ENCODE measurements around the gene KTN1.

DNA sequence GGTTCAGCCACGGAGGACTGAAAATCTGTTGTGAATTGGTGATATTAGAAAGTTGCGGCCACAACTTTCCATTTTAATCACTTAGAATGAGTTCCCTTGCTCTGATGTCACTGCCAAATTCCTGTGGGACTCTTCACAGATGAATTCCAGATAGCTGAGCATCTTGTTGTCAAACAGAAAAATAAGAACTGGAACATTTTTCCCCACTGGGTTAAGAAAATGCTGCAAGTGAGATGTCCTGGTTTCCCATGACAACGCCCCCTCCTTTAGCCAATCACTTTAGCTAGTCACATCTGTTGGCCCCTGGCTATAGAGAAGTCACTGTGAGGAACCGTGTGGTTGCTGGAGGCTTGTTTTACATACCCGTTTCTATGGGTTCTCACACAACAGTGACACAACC is 135.9 kb downstream of the KTN1 start:
- TF ChIP-seq, protein P1, sequence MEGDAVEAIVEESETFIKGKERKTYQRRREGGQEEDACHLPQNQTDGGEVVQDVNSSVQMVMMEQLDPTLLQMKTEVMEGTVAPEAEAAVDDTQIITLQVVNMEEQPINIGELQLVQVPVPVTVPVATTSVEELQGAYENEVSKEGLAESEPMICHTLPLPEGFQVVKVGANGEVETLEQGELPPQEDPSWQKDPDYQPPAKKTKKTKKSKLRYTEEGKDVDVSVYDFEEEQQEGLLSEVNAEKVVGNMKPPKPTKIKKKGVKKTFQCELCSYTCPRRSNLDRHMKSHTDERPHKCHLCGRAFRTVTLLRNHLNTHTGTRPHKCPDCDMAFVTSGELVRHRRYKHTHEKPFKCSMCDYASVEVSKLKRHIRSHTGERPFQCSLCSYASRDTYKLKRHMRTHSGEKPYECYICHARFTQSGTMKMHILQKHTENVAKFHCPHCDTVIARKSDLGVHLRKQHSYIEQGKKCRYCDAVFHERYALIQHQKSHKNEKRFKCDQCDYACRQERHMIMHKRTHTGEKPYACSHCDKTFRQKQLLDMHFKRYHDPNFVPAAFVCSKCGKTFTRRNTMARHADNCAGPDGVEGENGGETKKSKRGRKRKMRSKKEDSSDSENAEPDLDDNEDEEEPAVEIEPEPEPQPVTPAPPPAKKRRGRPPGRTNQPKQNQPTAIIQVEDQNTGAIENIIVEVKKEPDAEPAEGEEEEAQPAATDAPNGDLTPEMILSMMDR (IDR thresholded peaks at IDR 0.05), result no peak
- no peak for TF ChIP-seq ZFX (IDR thresholded peaks at IDR 0.05; ENCODE audit: borderline replicate concordance)

Measured in 22Rv1 (cell line).